GM12878 (cell line): Measurements from ENCODE around the gene USH1C. TPM values are rescaled to one million over a fixed set of nuclear protein-coding genes. Genes with fewer than 3 reads are reported as not detected.

Experiments
- ATAC-seq: fragments of 200-7000 bp; cut with Tn5 transposase; 3 replicates; pipeline ENCODE4 v1.9.1; 2020; ENCODE audit warnings: mild to moderate bottlenecking, moderate library complexity
- BruUV-seq: library from RNA; stranded (reverse); fragments of 400-500 nt; replicated peaks from 2 replicates; lab custom pipeline; 2021; lab: Mats Ljungman, UMichigan
- CTCF ChIA-PET: fragments of 300-600 bp; sonication (Branson Sonifier 250); formaldehyde crosslinking; extraction: SDS; loops from one replicate; lab custom pipeline; 2021; ENCODE audit warnings: inconsistent platforms; lab: Yijun Ruan, JAX
- POLR2A ChIA-PET: fragments of 350-600 bp; formaldehyde crosslinking; extraction: SDS; loops from one replicate; lab custom pipeline; 2021; ENCODE audit warnings: inconsistent platforms; lab: Charles Lee
- RAD21 ChIA-PET: fragments of 300-600 bp; sonication (Branson Sonifier 250); formaldehyde crosslinking; loops from one replicate; lab custom pipeline; 2023; ENCODE audit warnings: antibody characterized with exemption; ENCODE audit not compliant: unreplicated experiment; lab: Charles Lee
- SMC1A ChIA-PET: fragments of 300-600 bp; sonication (Branson Sonifier 250); formaldehyde crosslinking; loops from one replicate; lab custom pipeline; 2023; ENCODE audit not compliant: unreplicated experiment, uncharacterized antibody; lab: Charles Lee
- DNase-seq: peaks from one replicate; pipeline ENCODE4 v3.0.0-alpha.2; 2011; ENCODE audit warnings: low read depth, low spot score
- FAIRE-seq: peaks from 3 replicates; lab custom pipeline; 2011; peaks lifted over from hg19 to GRCh38; lab: Jason Lieb, UNC
- H2AFZ ChIP-seq: 2 replicates; pipeline ENCODE4 v1.6.0; 2011; ENCODE audit warnings: low read depth, low read length, control low read depth; ENCODE audit not compliant: control insufficient read depth
- H3K27ac ChIP-seq: 2 replicates; pipeline ENCODE4 v1.5.1; 2011; ENCODE audit warnings: control low read depth; ENCODE audit not compliant: control insufficient read depth, insufficient read depth
- H3K27me3 ChIP-seq, 2 experiments: replicated peaks in 1 of 2; 2 replicates each; pipeline versions ENCODE4 v1.6.0 to v1.6.1; 2011; ENCODE audit warnings: low read length in 1 of 2; ENCODE audit not compliant: control insufficient read depth in 2 of 2, insufficient read depth in 2 of 2
- H3K36me3 ChIP-seq, 2 experiments: 2 replicates each; pipeline ENCODE4 v1.5.1; 2011; ENCODE audit warnings: low read length in 1 of 2; ENCODE audit not compliant: control insufficient read depth in 2 of 2, insufficient read depth in 2 of 2
- H3K4me1 ChIP-seq: 2 replicates; pipeline ENCODE4 v1.6.1; 2011; ENCODE audit warnings: mild to moderate bottlenecking, low read length, moderate library complexity, mixed read lengths; ENCODE audit not compliant: control insufficient read depth, insufficient read depth
- H3K4me2 ChIP-seq: 2 replicates; pipeline ENCODE4 v1.6.0; 2011; ENCODE audit warnings: control low read depth; ENCODE audit not compliant: control insufficient read depth, insufficient read depth
- H3K4me3 ChIP-seq: fragments of 200-600 bp; sonication (generic); 2 replicates; pipeline ENCODE4 v1.5.1; 2016
- H3K79me2 ChIP-seq: 2 replicates; pipeline ENCODE4 v1.6.0; 2011; ENCODE audit warnings: low read length; ENCODE audit not compliant: control insufficient read depth, insufficient read depth
- H3K9ac ChIP-seq: 2 replicates; pipeline ENCODE4 v1.8.0; 2011; ENCODE audit warnings: low read length, control low read depth, mixed read lengths; ENCODE audit not compliant: control insufficient read depth, insufficient read depth
- H3K9me3 ChIP-seq: replicated peaks from 3 replicates; pipeline ENCODE4 v1.5.1; 2011; ENCODE audit warnings: mild to moderate bottlenecking, low read length; ENCODE audit not compliant: control insufficient read depth, insufficient read depth
- H4K20me1 ChIP-seq: 2 replicates; pipeline ENCODE4 v1.6.0; 2011; ENCODE audit not compliant: control insufficient read depth, insufficient read depth
- BACH1 ChIP-seq: fragments of 450-650 bp; IDR thresholded peaks from 2 replicates; pipeline ENCODE4 v1.6.1; 2017; ENCODE audit warnings: mild to moderate bottlenecking, borderline replicate concordance
- ESRRA ChIP-seq: IDR thresholded peaks from 2 replicates; pipeline ENCODE4 v1.6.1; 2012; ENCODE audit warnings: mild to moderate bottlenecking, low read length, improper control_type of control experiment
- KDM1A ChIP-seq: fragments of 200-600 bp; sonication (generic); IDR thresholded peaks from 2 replicates; pipeline ENCODE4 v1.6.1; 2016; ENCODE audit warnings: borderline replicate concordance
- MEF2B ChIP-seq: fragments of 450-650 bp; IDR thresholded peaks from 2 replicates; pipeline ENCODE4 v1.6.1; 2018; ENCODE audit warnings: mild to moderate bottlenecking, moderate library complexity; ENCODE audit not compliant: partially characterized antibody, poor library complexity, severe bottlenecking
- PKNOX1 ChIP-seq: fragments of 450-650 bp; IDR thresholded peaks from 2 replicates; pipeline ENCODE4 v1.6.1; 2016; ENCODE audit warnings: mild to moderate bottlenecking
- PML ChIP-seq: IDR thresholded peaks from 2 replicates; pipeline ENCODE4 v1.6.1; 2012; ENCODE audit warnings: low read length, inconsistent platforms
- RUNX3 ChIP-seq: IDR thresholded peaks from 2 replicates; pipeline ENCODE4 v1.6.1; 2012; ENCODE audit warnings: low read length, inconsistent platforms
- SIX5 ChIP-seq: IDR thresholded peaks from 2 replicates; pipeline ENCODE4 v1.6.1; 2011; ENCODE audit warnings: mild to moderate bottlenecking, low read depth, low read length, moderate library complexity; ENCODE audit not compliant: severe bottlenecking
- SMAD1 ChIP-seq: fragments of 450-650 bp; IDR thresholded peaks from 2 replicates; pipeline ENCODE4 v1.6.1; 2018; ENCODE audit warnings: mild to moderate bottlenecking, low read depth; ENCODE audit not compliant: partially characterized antibody
- SMARCA5 ChIP-seq: fragments of 450-650 bp; IDR thresholded peaks from 2 replicates; pipeline ENCODE4 v1.6.1; 2017; ENCODE audit warnings: mild to moderate bottlenecking
- SP1 ChIP-seq: IDR thresholded peaks from one replicate; pipeline ENCODE4 v1.6.1; 2011; ENCODE audit warnings: low read depth, low read length
- SPI1 ChIP-seq: IDR thresholded peaks from 2 replicates; pipeline ENCODE4 v1.6.1; 2011; ENCODE audit warnings: low read depth, mild to moderate bottlenecking, low read length, moderate library complexity, borderline replicate concordance; ENCODE audit not compliant: insufficient read depth
- SUZ12 ChIP-seq: fragments of 200-600 bp; sonication (generic); IDR thresholded peaks from one replicate; pipeline ENCODE4 v1.6.1; 2018; ENCODE audit warnings: antibody characterized with exemption, mild to moderate bottlenecking; ENCODE audit not compliant: unreplicated experiment
- YBX1 ChIP-seq: fragments of 450-650 bp; IDR thresholded peaks from 2 replicates; pipeline ENCODE4 v1.6.1; 2016; ENCODE audit warnings: antibody characterized with exemption
- ZNF622 ChIP-seq: fragments of 450-650 bp; IDR thresholded peaks from 2 replicates; pipeline ENCODE4 v1.6.1; 2017; ENCODE audit warnings: mild to moderate bottlenecking, inconsistent platforms
- ZSCAN29 ChIP-seq: fragments of 450-650 bp; IDR thresholded peaks from 2 replicates; pipeline ENCODE4 v1.6.1; 2017; ENCODE audit warnings: mild to moderate bottlenecking, moderate library complexity
- WGBS: methylation state at CpG from one replicate; pipeline ENCODE4 v1.1.6; 2016; ENCODE audit warnings: low lambda C conversion rate; ENCODE audit not compliant: insufficient replicate concordance, insufficient coverage; ENCODE audit errors: missing lambda C conversion rate; 5-methylcytosine and 5-hydroxymethylcytosine counted together
- in situ Hi-C: fragments of 300-500 bp; cut with MboI; formaldehyde crosslinking; loops from 9 replicates; pipeline ENCODE4 v1.14.3; 2018; ENCODE audit warnings: mixed read lengths
- intact Hi-C: fragments of 100-400 bp; cut with micrococcal nuclease; formaldehyde crosslinking; loops from one replicate; pipeline ENCODE4 v1.14.2; 2022; ENCODE audit not compliant: unreplicated experiment
- polyA plus RNA-seq, 11 experiments: library from polyadenylated mRNA; depleted of rRNA in 4 of 11; unstranded in 6 of 11; stranded (reverse) in 5 of 11; fragments of >200 nt; fragmentation: Nextera tagmentation in 4 of 11; fragmentation: Illumina TruSeq in 1 of 11; extraction: Ambion mirVana in 4 of 11; extraction: Trizol in 1 of 11; gene quantifications; 1 replicate in 1 of 11; 2 replicates in 10 of 11; pipeline versions ENCODE4 v1.2.1 to v1.2.3, GENCODE V29; 2011 to 2016; ENCODE audit warnings: inconsistent platforms in 2 of 11, missing spikeins in 2 of 11, low read depth in 1 of 11
- total RNA-seq, 4 experiments: library from RNA; depleted of rRNA in 3 of 4; stranded (reverse); fragments of >200 nt in 3 of 4; fragmentation: Illumina TruSeq in 1 of 4; extraction: Trizol in 1 of 4; gene quantifications; 2 replicates each; pipeline versions ENCODE4 v1.2.1 to v1.2.3, GENCODE V29; 2013 to 2021
- TF ChIP-seq, protein P1 (sequence below): fragments of 450-650 bp; IDR thresholded peaks from 2 replicates; pipeline ENCODE4 v1.6.1; 2017; ENCODE audit warnings: mild to moderate bottlenecking

Gene USH1C
- total and polyA plus RNA-seq, 10 of the 15 experiments (the other 5 are each of a cell fraction or from before 2014, with no cell fraction given), result not detected

DNA sequence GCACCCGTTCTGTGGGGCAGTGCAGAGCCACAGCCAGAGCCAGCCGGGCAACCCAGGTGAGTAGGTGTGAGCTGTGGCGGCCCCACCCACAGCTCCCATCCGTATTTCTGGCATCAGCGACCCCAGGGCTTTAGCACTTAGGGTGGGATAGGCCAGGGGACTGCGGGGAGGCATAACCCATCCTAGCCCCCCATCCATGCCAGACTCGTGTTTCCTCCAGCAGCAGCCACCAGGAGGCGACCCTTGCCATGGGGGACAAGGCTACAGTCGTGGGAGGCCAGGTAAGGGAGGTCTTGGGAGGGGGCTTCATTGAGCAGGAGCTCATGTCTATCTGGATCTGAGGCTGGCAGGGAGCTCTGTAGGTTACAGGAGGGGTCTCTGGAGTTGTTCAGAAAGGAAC lies 3.7 kb upstream of the USH1C start:
- no peaks in the 10 kb centered on the region for H3K79me2 ChIP-seq
- no peak overlapping the region for H2AFZ ChIP-seq
- H3K27ac ChIP-seq, result no peak overlapping the region
- peaks cover 3 to 6% of the 10 kb centered on the region in 2 experiments for H3K27me3 ChIP-seq
- H3K4me3 ChIP-seq, result no peak overlapping the region
- no peak overlapping the region for H3K9ac ChIP-seq
- H3K9me3 ChIP-seq, result no peaks in the 10 kb centered on the region
- DNase-seq (no peak), FAIRE-seq (no peak), ATAC-seq (no peak)
- ChIA-PET POLR2A (no interaction called here), CTCF (interaction anchor here (0.6 kb wide), 1 partner anchor 443 kb away, joined by 3 read pairs; no protein-coding TSS in a partner anchor), SMC1A (no interaction called here), RAD21 (interaction anchor here (0.7 kb wide), 1 partner anchor 15 kb away, joined by 4 read pairs; no protein-coding TSS in a partner anchor)
- intact Hi-C loops (no loop called here), in situ Hi-C loops (no loop called here)
- TF ChIP-seq PML (no peak), ZNF622 (no peak), SMARCA5 (no peak), ESRRA (no peak), SP1 (no peak)
- WGBS, result 7% methylated on average over 9 of the region's 9 CpGs
- no peaks in the 10 kb centered on the region for H4K20me1 ChIP-seq
- no peak overlapping the region for H3K4me2 ChIP-seq
- no peaks in the 10 kb centered on the region for H3K4me1 ChIP-seq
- BruUV-seq, result no TSS peak
- H3K36me3 ChIP-seq, result no peaks in the 10 kb centered on the region

GRCh38 chr11:17547051-17547577 lies 2.9 kb upstream of the USH1C start, which contains the start of gene OTOG:
Gene OTOG (plus strand): TSS chr11:17547259. CDS start chr11:17547373, 114 bp downstream.
- no TSS peak for BruUV-seq
- Histone ChIP-seq H3K27me3 (peaks cover 3 to 6% of the 10 kb centered on the region in 2 experiments), H3K27ac (no peak within 1 kb of the TSS), H3K4me3 (no peak within 1 kb of the TSS), H3K4me2 (no peak within 1 kb of the TSS), H3K36me3 (no peaks in the 10 kb centered on the region), H2AFZ (no peak within 1 kb of the TSS), H3K9ac (no peak within 1 kb of the TSS), H3K4me1 (no peaks in the 10 kb centered on the region), H3K9me3 (no peaks in the 10 kb centered on the region), H4K20me1 (no peaks in the 10 kb centered on the region), H3K79me2 (no peaks in the 10 kb centered on the region)
- ChIA-PET POLR2A (no interaction called here), SMC1A (no interaction called here), RAD21 (no interaction called here), CTCF (no interaction called here)
- ATAC-seq (no peak; the same call in 2 of the 3 replicates), FAIRE-seq (no peak), DNase-seq (no peak)
- intact Hi-C loops (no loop called here), in situ Hi-C loops (no loop called here)
- 20% methylated on average over 20 of the region's 20 CpGs for WGBS
- no peak for TF ChIP-seq SIX5
- TF ChIP-seq RUNX3, result no peak
- no peak for TF ChIP-seq MEF2B
- TF ChIP-seq SMAD1, result no peak
- no peak for TF ChIP-seq SPI1
- TF ChIP-seq SUZ12, result no peak
- TF ChIP-seq YBX1, result no peak
- no peak for TF ChIP-seq BACH1
- TF ChIP-seq KDM1A, result no peak
- TF ChIP-seq ZSCAN29, result no peak
- TF ChIP-seq, protein P1, sequence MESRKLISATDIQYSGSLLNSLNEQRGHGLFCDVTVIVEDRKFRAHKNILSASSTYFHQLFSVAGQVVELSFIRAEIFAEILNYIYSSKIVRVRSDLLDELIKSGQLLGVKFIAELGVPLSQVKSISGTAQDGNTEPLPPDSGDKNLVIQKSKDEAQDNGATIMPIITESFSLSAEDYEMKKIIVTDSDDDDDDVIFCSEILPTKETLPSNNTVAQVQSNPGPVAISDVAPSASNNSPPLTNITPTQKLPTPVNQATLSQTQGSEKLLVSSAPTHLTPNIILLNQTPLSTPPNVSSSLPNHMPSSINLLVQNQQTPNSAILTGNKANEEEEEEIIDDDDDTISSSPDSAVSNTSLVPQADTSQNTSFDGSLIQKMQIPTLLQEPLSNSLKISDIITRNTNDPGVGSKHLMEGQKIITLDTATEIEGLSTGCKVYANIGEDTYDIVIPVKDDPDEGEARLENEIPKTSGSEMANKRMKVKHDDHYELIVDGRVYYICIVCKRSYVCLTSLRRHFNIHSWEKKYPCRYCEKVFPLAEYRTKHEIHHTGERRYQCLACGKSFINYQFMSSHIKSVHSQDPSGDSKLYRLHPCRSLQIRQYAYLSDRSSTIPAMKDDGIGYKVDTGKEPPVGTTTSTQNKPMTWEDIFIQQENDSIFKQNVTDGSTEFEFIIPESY, result no peak
- TF ChIP-seq PKNOX1, result no peak
